Measurements from ENCODE around the gene IL15RA. TPM values are rescaled to one million over a fixed set of nuclear protein-coding genes. Genes with fewer than 3 reads are reported as not detected.
A peak's percentile ranks its signal among the peaks of the same experiment; 100 is the strongest.

The IL15RA gene
- total and polyA plus RNA-seq, 3 experiments from 2014 or later, result 19.8 to 33.5 (median 30.1) TPM

DNA sequence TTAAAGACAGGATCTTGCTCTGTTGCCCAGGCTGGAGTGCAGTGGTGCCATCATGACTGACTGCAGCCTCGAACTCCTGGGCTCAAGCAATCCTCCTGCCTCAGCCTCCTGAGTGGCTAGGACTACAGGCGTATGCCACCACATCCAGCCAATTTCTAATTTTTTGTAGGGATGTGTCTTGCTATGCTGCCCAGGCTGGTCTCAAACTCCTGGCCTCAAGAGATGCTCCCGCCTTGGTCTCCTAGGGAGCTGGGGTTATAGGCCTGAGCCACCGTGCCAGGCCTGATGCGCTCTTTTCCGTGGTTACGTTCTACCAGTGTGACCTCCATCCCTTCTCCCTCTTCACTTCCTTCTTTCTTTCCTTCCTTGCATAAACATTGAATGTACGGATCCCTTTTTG lies 34.2 kb upstream of the IL15RA start:
- Histone ChIP-seq H3K4me1 (ENCODE audit: insufficient read depth, low read length) (peaks cover 12% of the 10 kb centered on the region), H3K36me3 (ENCODE audit: insufficient read depth, low read length) (no peaks in the 10 kb centered on the region), H3K27ac (ENCODE audit: low read depth, low read length) (no peak overlapping the region), H3K9me3 (ENCODE audit: low read length) (no peaks in the 10 kb centered on the region), H3K27me3 (ENCODE audit: insufficient read depth, low read length, poor library complexity, severe bottlenecking) (no peaks in the 10 kb centered on the region), H3K4me3 (ENCODE audit: low read length) (no peak overlapping the region)
- CTCF ChIA-PET, result interaction anchor here (1.2 to 1.3 kb wide), 3 partner anchors 12 to 390 kb away, joined by 3 read pairs; no protein-coding TSS in a partner anchor
- POLR2A ChIA-PET, result no interaction called here
- H3K36me3 Mint-ChIP-seq, result peaks cover 4 to 19% (median 9%) of the 10 kb centered on the region in 3 donors
- peaks cover 5 to 13% of the 10 kb centered on the region in 2 donors for H3K27me3 Mint-ChIP-seq
- peak overlapping the region in 2 of 8 donors; percentile 22 to 57 for H3K27ac Mint-ChIP-seq
- no peak overlapping the region for H3K4me3 Mint-ChIP-seq
- peaks cover 0 to 5% (median 1%) of the 10 kb centered on the region in 5 donors for H3K9me3 Mint-ChIP-seq
- no peak for DNase-seq
- H3K4me1 Mint-ChIP-seq, result peaks cover 14 to 19% (median 14%) of the 10 kb centered on the region in 3 donors

DNA sequence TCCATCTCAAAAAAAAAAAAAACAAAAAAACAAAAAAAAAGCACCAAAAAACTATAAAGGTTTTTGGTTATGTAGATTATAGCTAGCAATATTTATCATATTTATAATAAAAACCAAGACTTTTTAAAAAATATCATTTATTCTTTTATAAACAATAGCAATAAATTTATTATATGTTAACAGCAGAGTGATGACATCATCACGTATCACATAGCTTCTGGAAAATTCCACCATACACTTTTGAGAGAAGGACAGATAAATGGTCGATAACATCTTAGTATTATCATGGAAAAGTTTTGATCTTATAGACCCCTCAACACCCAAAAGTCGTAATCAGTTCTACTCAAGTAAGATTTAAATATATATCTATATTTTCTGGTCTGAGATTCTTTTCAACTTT lies 33.2 kb upstream of the IL15RA start:
- Mint-ChIP-seq H3K9me3 (peaks cover 0 to 5% (median 2%) of the 10 kb centered on the region in 5 donors), H3K4me1 (peaks cover 10 to 14% (median 11%) of the 10 kb centered on the region in 3 donors), H3K4me3 (no peak overlapping the region), H3K27ac (no peak overlapping the region), H3K36me3 (peaks cover 4 to 21% (median 9%) of the 10 kb centered on the region in 3 donors), H3K27me3 (peaks cover 8 to 20% of the 10 kb centered on the region in 2 donors)
- no peaks in the 10 kb centered on the region for H3K27me3 ChIP-seq (ENCODE audit: insufficient read depth, low read length, poor library complexity, severe bottlenecking)
- no peaks in the 10 kb centered on the region for H3K36me3 ChIP-seq (ENCODE audit: insufficient read depth, low read length)
- peaks cover 12% of the 10 kb centered on the region for H3K4me1 ChIP-seq (ENCODE audit: insufficient read depth, low read length)
- no peak overlapping the region for H3K27ac ChIP-seq (ENCODE audit: low read depth, low read length)
- DNase-seq, result no peak
- H3K4me3 ChIP-seq (ENCODE audit: low read length), result no peak overlapping the region
- ChIA-PET CTCF (interaction anchor here (1.2 to 1.4 kb wide), 3 partner anchors 76 to 391 kb away, joined by 3 to 4 read pairs (median 3); no protein-coding TSS in a partner anchor), POLR2A (no interaction called here)
- no peaks in the 10 kb centered on the region for H3K9me3 ChIP-seq (ENCODE audit: low read length)

DNA sequence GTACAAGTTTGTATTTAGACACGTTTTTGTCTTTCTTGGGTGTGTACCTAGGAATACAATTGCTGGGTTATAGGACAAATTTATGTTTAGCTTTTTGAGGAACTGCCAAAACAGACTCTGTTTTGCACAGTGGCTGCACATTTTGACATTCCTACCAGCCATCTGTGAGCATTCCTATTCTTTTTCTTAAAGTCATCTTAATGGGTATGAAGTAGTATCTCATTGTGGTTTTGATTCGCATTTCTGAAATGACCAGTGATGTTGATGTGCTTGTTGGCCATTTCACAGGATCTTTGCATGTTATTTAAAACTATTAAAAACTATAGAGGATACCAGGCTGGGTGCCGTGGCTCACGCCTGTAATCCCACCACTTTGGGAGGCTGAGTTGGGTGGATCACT lies 32.6 kb upstream of the IL15RA start:
- Mint-ChIP-seq H3K27me3 (peaks cover 10 to 25% of the 10 kb centered on the region in 2 donors), H3K4me3 (no peak overlapping the region), H3K9me3 (peaks cover 0 to 5% (median 2%) of the 10 kb centered on the region in 5 donors), H3K36me3 (peaks cover 4 to 21% (median 9%) of the 10 kb centered on the region in 3 donors), H3K27ac (peak overlapping the region in 1 of 8 donors; percentile 29), H3K4me1 (peaks cover 10 to 11% (median 11%) of the 10 kb centered on the region in 3 donors)
- DNase-seq, result no peak
- Histone ChIP-seq H3K4me1 (ENCODE audit: insufficient read depth, low read length) (peaks cover 12% of the 10 kb centered on the region), H3K4me3 (ENCODE audit: low read length) (no peak overlapping the region), H3K27me3 (ENCODE audit: insufficient read depth, low read length, poor library complexity, severe bottlenecking) (no peaks in the 10 kb centered on the region), H3K27ac (ENCODE audit: low read depth, low read length) (no peak overlapping the region), H3K9me3 (ENCODE audit: low read length) (no peaks in the 10 kb centered on the region), H3K36me3 (ENCODE audit: insufficient read depth, low read length) (no peaks in the 10 kb centered on the region)
- ChIA-PET POLR2A (no interaction called here), CTCF (interaction anchor here (1.3 to 1.4 kb wide), 2 partner anchors 76 to 81 kb away, joined by 3 to 4 read pairs; no protein-coding TSS in a partner anchor)

DNA sequence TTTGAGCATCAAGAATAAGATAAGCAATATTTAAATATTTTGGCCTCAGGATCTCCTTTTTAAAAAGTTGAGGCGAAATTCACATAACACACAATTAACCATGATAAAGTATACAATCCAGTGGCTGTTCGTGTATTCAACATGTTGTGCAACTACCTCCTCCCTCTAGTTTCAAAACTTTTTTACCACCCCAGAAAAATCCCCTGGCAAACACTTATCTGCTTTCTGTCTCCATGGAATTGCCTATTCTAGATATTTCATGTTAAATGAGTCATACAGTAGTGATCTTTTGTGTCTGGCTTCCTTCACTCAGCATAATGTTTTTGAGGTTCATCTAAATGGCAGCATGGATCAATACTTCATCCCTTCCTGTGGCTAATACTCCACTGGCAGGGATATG lies 31.8 kb upstream of the IL15RA start:
- Mint-ChIP-seq H3K27me3 (peaks cover 13 to 25% of the 10 kb centered on the region in 2 donors), H3K27ac (no peak overlapping the region), H3K36me3 (peaks cover 4 to 21% (median 9%) of the 10 kb centered on the region in 3 donors), H3K9me3 (peaks cover 0 to 5% (median 2%) of the 10 kb centered on the region in 5 donors), H3K4me1 (peaks cover 3% of the 10 kb centered on the region in 3 donors), H3K4me3 (peak overlapping the region in 1 of 7 donors; percentile 6)
- no peak overlapping the region for H3K27ac ChIP-seq (ENCODE audit: low read depth, low read length)
- ChIA-PET CTCF (no interaction called here), POLR2A (no interaction called here)
- H3K4me1 ChIP-seq (ENCODE audit: insufficient read depth, low read length), result peaks cover 4% of the 10 kb centered on the region
- no peaks in the 10 kb centered on the region for H3K36me3 ChIP-seq (ENCODE audit: insufficient read depth, low read length)
- no peaks in the 10 kb centered on the region for H3K27me3 ChIP-seq (ENCODE audit: insufficient read depth, low read length, poor library complexity, severe bottlenecking)
- DNase-seq, result no peak
- no peaks in the 10 kb centered on the region for H3K9me3 ChIP-seq (ENCODE audit: low read length)
- H3K4me3 ChIP-seq (ENCODE audit: low read length), result no peak overlapping the region

DNA sequence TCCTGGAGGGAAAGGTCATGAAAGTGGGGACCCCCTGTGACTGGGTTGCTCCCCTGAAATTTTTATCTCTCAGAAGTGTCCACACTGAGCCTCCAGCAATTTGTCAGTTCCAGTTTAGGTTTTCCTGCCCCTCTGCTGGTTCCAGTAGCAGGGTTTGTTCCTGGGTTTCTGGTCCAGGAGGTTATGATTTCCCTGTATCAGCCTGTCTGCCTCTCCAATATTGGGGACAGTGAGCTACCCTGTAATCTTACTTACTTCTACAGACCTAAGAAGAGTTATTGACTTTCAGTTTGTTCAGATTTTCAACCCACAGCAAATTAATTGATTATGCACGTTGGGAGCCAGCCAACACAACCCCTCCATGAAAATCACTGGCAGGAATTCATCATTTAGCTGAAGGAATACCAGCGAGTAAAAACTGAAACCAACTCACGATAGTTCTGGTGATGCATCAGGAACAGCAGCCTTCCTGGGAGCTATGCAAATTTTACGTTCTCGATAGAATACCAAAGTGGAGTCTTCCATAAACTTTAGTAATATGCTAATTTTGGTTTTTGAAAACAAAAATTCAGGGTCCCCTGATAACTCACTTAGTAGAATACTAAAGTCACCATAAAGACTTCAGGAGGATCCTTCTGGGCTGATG lies 31.3 kb upstream of the IL15RA start:
- Mint-ChIP-seq H3K4me1 (no peaks in the 10 kb centered on the region), H3K4me3 (peak overlapping the region in 1 of 7 donors; percentile 32), H3K36me3 (peaks cover 4 to 21% (median 9%) of the 10 kb centered on the region in 3 donors), H3K9me3 (peaks cover 0 to 5% (median 2%) of the 10 kb centered on the region in 5 donors), H3K27ac (no peak overlapping the region), H3K27me3 (peaks cover 13 to 30% of the 10 kb centered on the region in 2 donors)
- no peaks in the 10 kb centered on the region for H3K36me3 ChIP-seq (ENCODE audit: insufficient read depth, low read length)
- no peak overlapping the region for H3K4me3 ChIP-seq (ENCODE audit: low read length)
- no peaks in the 10 kb centered on the region for H3K9me3 ChIP-seq (ENCODE audit: low read length)
- no peak for DNase-seq
- POLR2A ChIA-PET, result no interaction called here
- no peaks in the 10 kb centered on the region for H3K4me1 ChIP-seq (ENCODE audit: insufficient read depth, low read length)
- H3K27ac ChIP-seq (ENCODE audit: low read depth, low read length), result no peak overlapping the region
- CTCF ChIA-PET, result no interaction called here
- H3K27me3 ChIP-seq (ENCODE audit: insufficient read depth, low read length, poor library complexity, severe bottlenecking), result no peaks in the 10 kb centered on the region

DNA sequence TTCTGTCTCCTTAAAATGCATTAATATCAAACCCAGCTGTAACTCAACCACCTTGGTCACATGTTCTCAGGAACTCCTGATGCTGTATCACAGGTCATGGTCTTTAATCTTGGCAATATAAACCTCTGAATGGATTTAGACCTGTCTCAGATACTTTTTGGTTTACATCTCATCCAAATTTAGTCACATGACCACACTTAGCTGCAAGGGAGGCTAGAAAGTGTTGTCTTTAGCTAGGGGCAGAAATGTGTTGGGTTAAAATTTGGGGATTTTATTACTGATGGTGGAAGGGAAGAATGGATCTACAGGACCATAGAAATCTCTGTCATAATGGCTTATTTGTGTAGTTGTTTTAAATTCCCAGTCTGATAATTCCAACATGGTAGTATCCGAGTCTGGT lies 29.6 kb upstream of the IL15RA start:
- ChIA-PET POLR2A (no interaction called here), CTCF (interaction anchor here (0.8 to 1.3 kb wide), 4 partner anchors 10 to 83 kb away, joined by 3 read pairs; no protein-coding TSS in a partner anchor)
- H3K27ac ChIP-seq (ENCODE audit: low read depth, low read length), result no peak overlapping the region
- H3K4me3 ChIP-seq (ENCODE audit: low read length), result no peak overlapping the region
- DNase-seq, result no peak
- no peaks in the 10 kb centered on the region for H3K36me3 ChIP-seq (ENCODE audit: insufficient read depth, low read length)
- Mint-ChIP-seq H3K27ac (no peak overlapping the region), H3K4me1 (peaks cover 0 to 2% (median 2%) of the 10 kb centered on the region in 3 donors), H3K36me3 (peaks cover under 1 to 21% (median 3%) of the 10 kb centered on the region in 3 donors), H3K4me3 (no peak overlapping the region), H3K9me3 (peaks cover 0 to 5% (median 2%) of the 10 kb centered on the region in 5 donors), H3K27me3 (peaks cover 11 to 30% of the 10 kb centered on the region in 2 donors)
- no peaks in the 10 kb centered on the region for H3K4me1 ChIP-seq (ENCODE audit: insufficient read depth, low read length)
- no peaks in the 10 kb centered on the region for H3K27me3 ChIP-seq (ENCODE audit: insufficient read depth, low read length, poor library complexity, severe bottlenecking)
- H3K9me3 ChIP-seq (ENCODE audit: low read length), result no peaks in the 10 kb centered on the region

DNA sequence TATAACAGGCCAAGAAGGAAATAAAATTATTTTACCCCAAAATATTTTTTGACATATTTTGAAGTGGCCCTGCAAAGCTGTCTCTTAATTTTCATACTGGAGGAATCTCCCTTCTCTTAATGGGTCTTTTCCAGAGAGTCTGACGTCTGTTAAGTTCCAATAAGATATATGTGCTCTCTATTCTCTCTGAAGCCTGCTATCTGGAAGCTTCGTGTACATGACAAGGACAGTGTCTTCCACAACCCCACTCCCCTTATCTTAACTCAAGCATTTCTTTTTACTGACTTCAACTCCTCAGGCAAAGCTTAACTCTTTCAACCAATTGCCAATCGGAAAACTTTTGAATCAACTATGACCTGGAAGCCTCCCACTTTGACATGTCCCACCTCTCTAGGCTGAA lies 29.2 kb upstream of the IL15RA start:
- POLR2A ChIA-PET, result no interaction called here
- CTCF ChIA-PET, result interaction anchor here (1.1 to 1.3 kb wide), 3 partner anchors 10 to 83 kb away, joined by 3 read pairs; no protein-coding TSS in a partner anchor
- no peak for DNase-seq
- no peak overlapping the region for H3K4me3 ChIP-seq (ENCODE audit: low read length)
- Mint-ChIP-seq H3K27me3 (peaks cover 11 to 30% of the 10 kb centered on the region in 2 donors), H3K36me3 (peaks cover 0 to 21% (median 0%) of the 10 kb centered on the region in 3 donors), H3K27ac (no peak overlapping the region), H3K4me3 (peak overlapping the region in 1 of 7 donors; percentile 10), H3K9me3 (peaks cover 0 to 5% (median 0%) of the 10 kb centered on the region in 5 donors), H3K4me1 (peaks cover 0 to 7% (median 3%) of the 10 kb centered on the region in 3 donors)
- H3K9me3 ChIP-seq (ENCODE audit: low read length), result no peaks in the 10 kb centered on the region
- no peaks in the 10 kb centered on the region for H3K36me3 ChIP-seq (ENCODE audit: insufficient read depth, low read length)
- no peaks in the 10 kb centered on the region for H3K27me3 ChIP-seq (ENCODE audit: insufficient read depth, low read length, poor library complexity, severe bottlenecking)
- H3K4me1 ChIP-seq (ENCODE audit: insufficient read depth, low read length), result no peaks in the 10 kb centered on the region
- H3K27ac ChIP-seq (ENCODE audit: low read depth, low read length), result no peak overlapping the region

DNA sequence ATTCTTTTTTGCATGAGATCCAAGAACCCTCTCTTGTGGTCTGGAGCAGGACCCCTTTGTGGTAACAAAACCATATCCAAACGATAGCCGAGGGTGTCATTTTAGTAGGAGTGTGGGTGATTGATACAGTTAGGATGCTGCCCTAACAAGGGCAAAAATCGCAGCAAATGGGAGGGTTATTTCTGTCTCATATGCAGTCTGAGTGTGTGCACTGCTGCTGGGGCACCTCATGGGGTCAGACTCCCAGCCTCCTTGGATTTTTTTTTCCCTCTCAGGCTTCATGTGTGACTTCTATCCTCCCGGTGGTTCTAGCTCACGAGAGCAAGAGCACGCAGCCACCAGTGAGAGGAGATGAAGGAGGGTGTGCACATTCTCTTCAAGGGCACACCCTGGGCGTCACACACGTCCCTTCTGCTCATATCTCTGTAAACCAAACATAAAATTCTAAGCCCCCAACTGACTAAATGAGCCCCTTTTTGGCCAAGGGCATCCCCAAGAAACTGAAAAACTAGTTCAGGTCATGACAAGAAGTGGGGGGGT lies 28.6 kb upstream of the IL15RA start:
- CTCF ChIA-PET, result interaction anchor here (1.2 to 1.3 kb wide), 2 partner anchors 9 to 45 kb away, joined by 3 read pairs; no protein-coding TSS in a partner anchor
- no peaks in the 10 kb centered on the region for H3K36me3 ChIP-seq (ENCODE audit: insufficient read depth, low read length)
- H3K27ac ChIP-seq (ENCODE audit: low read depth, low read length), result no peak overlapping the region
- no peak overlapping the region for H3K4me3 ChIP-seq (ENCODE audit: low read length)
- no peak for DNase-seq
- H3K4me1 Mint-ChIP-seq, result peaks cover 0 to 13% (median 3%) of the 10 kb centered on the region in 3 donors
- H3K27ac Mint-ChIP-seq, result peak overlapping the region in 1 of 8 donors; percentile 70
- H3K4me3 Mint-ChIP-seq, result no peak overlapping the region
- no peaks in the 10 kb centered on the region for H3K9me3 ChIP-seq (ENCODE audit: low read length)
- peaks cover 0 to 21% (median 0%) of the 10 kb centered on the region in 3 donors for H3K36me3 Mint-ChIP-seq
- peaks cover 0 to 5% (median 0%) of the 10 kb centered on the region in 5 donors for H3K9me3 Mint-ChIP-seq
- POLR2A ChIA-PET, result no interaction called here
- H3K27me3 Mint-ChIP-seq, result peaks cover 11 to 30% of the 10 kb centered on the region in 2 donors
- no peaks in the 10 kb centered on the region for H3K27me3 ChIP-seq (ENCODE audit: insufficient read depth, low read length, poor library complexity, severe bottlenecking)
- no peaks in the 10 kb centered on the region for H3K4me1 ChIP-seq (ENCODE audit: insufficient read depth, low read length)

Measured in CD8-positive, alpha-beta memory T cell (primary cell).